Astrocyte (in vitro differentiated cells and primary cell): ENCODE measurements around the gene ADRA2C.

Experiments
- EZH2 ChIP-seq: IDR thresholded peaks from 2 replicates; pipeline ENCODE4 v1.6.1; 2012; ENCODE audit warnings: mild to moderate bottlenecking, low read length, inconsistent platforms; ENCODE audit not compliant: insufficient read depth
- TF ChIP-seq, protein P1 (sequence below): IDR thresholded peaks from 2 replicates; pipeline ENCODE4 v1.5.1; 2011; ENCODE audit warnings: low read depth, mild to moderate bottlenecking, inconsistent platforms, low read length, moderate library complexity; ENCODE audit not compliant: insufficient read depth

DNA sequence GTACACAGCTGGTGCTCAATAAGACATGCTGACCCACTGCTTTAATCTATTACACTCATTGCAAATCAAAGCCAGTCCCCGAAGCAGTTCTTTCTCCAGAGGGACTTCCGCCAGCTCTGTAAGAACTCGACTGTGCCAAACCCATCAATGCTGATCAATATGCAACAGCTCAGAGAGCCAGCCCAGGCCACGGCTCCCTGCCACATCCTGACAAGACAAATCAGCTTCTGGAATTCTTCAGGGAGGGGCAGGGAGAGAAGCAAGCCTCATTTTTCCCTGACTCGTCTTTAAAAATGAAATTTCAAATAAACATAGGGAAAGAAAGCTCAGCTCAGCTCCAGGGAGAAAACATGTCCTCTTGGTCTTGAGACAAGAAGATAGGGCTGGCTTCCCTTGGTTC, 5.3 kb upstream of the ADRA2C start:
- TF ChIP-seq, protein P1, sequence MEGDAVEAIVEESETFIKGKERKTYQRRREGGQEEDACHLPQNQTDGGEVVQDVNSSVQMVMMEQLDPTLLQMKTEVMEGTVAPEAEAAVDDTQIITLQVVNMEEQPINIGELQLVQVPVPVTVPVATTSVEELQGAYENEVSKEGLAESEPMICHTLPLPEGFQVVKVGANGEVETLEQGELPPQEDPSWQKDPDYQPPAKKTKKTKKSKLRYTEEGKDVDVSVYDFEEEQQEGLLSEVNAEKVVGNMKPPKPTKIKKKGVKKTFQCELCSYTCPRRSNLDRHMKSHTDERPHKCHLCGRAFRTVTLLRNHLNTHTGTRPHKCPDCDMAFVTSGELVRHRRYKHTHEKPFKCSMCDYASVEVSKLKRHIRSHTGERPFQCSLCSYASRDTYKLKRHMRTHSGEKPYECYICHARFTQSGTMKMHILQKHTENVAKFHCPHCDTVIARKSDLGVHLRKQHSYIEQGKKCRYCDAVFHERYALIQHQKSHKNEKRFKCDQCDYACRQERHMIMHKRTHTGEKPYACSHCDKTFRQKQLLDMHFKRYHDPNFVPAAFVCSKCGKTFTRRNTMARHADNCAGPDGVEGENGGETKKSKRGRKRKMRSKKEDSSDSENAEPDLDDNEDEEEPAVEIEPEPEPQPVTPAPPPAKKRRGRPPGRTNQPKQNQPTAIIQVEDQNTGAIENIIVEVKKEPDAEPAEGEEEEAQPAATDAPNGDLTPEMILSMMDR: no peak
- TF ChIP-seq EZH2: no peak
